ENCODE results near the gene MBP.

- TF ChIP-seq ARNT (IDR thresholded peaks at IDR 0.05), result no peak
- no peak for TF ChIP-seq NFRKB (IDR thresholded peaks at IDR 0.05)
- no peak for TF ChIP-seq BHLHE40 (IDR thresholded peaks at IDR 0.05; ENCODE audit: borderline replicate concordance)
- TF ChIP-seq SUZ12 (IDR thresholded peaks at IDR 0.05), result no peak
- TF ChIP-seq FOXK2 (IDR thresholded peaks at IDR 0.05), result no peak
- no peak for TF ChIP-seq SP1 (IDR thresholded peaks at IDR 0.05)
- TF ChIP-seq FOXA1 (IDR thresholded peaks at IDR 0.05), result no peak
- TF ChIP-seq FOXM1 (IDR thresholded peaks at IDR 0.05; ENCODE audit: borderline replicate concordance), result no peak
- no peak for TF ChIP-seq TARDBP (IDR thresholded peaks at IDR 0.05)
- no peak for TF ChIP-seq LEF1 (IDR thresholded peaks at IDR 0.05; ENCODE audit: borderline replicate concordance)
- no peak for TF ChIP-seq ELF4 (IDR thresholded peaks at IDR 0.05)
- TF ChIP-seq PKNOX1 (IDR thresholded peaks at IDR 0.05), result no peak
- no peak for TF ChIP-seq HDGF (IDR thresholded peaks at IDR 0.05; ENCODE audit: borderline replicate concordance)
These were observed 2.0 kb upstream of the MBP start for GRCh38 chr18:77134611-77135010.
